Caco-2 (cell line): ENCODE measurements around the gene DLG2. TPM values are rescaled to one million over a fixed set of nuclear protein-coding genes. Genes with fewer than 3 reads are reported as not detected.

ENCODE experiments used
- BruUV-seq: library from RNA; stranded (reverse); fragments of 400-500 nt; replicated peaks from 2 replicates; lab custom pipeline; 2021; lab: Mats Ljungman, UMichigan
- CTCF ChIA-PET: fragments of 300-600 bp; sonication (Branson Sonifier 250); formaldehyde crosslinking; loops from one replicate; lab custom pipeline; 2022; ENCODE audit warnings: antibody characterized with exemption; lab: Charles Lee
- POLR2A ChIA-PET: fragments of 300-600 bp; sonication (Branson Sonifier 250); formaldehyde crosslinking; loops from one replicate; lab custom pipeline; 2022; ENCODE audit warnings: antibody characterized with exemption; lab: Charles Lee
- DNase-seq, 2 experiments: peaks; one replicate each; pipeline versions ENCODE4 v3.0.0 to v3.0.0-alpha.2; 2020 to 2022
- H3K27me3 ChIP-seq: replicated peaks from 2 replicates; pipeline ENCODE4 v1.6.0; 2011; ENCODE audit warnings: low read length; ENCODE audit not compliant: control insufficient read depth, insufficient read depth
- H3K36me3 ChIP-seq: 2 replicates; pipeline ENCODE4 v1.5.1; 2011; ENCODE audit warnings: low read length; ENCODE audit not compliant: control insufficient read depth, insufficient read depth
- H3K4me1 ChIP-seq: fragments of 250-450 bp; sonication (Bioruptor Pico); 2 replicates; pipeline ENCODE4 v1.5.1; 2020; ENCODE audit warnings: mild to moderate bottlenecking
- H3K4me3 ChIP-seq: 2 replicates; pipeline ENCODE4 v1.5.1; 2011; ENCODE audit warnings: low read depth, mild to moderate bottlenecking, control low read depth, low read length
- H3K9me3 ChIP-seq: fragments of 250-450 bp; sonication (Bioruptor Pico); 2 replicates; pipeline ENCODE4 v1.5.1; 2020; ENCODE audit warnings: mild to moderate bottlenecking, moderate library complexity
- H3K27ac Mint-ChIP-seq: one replicate; pipeline ENCODE4 v1.8.0; 2022; ENCODE audit warnings: mixed read lengths; ENCODE audit not compliant: unreplicated experiment
- H3K27me3 Mint-ChIP-seq: one replicate; pipeline ENCODE4 v1.8.0; 2022; ENCODE audit warnings: mixed read lengths; ENCODE audit not compliant: insufficient read depth, unreplicated experiment
- H3K36me3 Mint-ChIP-seq: one replicate; pipeline ENCODE4 v1.8.0; 2022; ENCODE audit warnings: mild to moderate bottlenecking, mixed read lengths; ENCODE audit not compliant: insufficient read depth, unreplicated experiment
- H3K4me1 Mint-ChIP-seq: one replicate; pipeline ENCODE4 v1.8.0; 2022; ENCODE audit warnings: low read depth, mixed read lengths; ENCODE audit not compliant: unreplicated experiment
- H3K4me3 Mint-ChIP-seq: one replicate; pipeline ENCODE4 v1.8.0; 2022; ENCODE audit warnings: mild to moderate bottlenecking, moderate library complexity, mixed read lengths; ENCODE audit not compliant: unreplicated experiment
- H3K9me3 Mint-ChIP-seq: one replicate; pipeline ENCODE4 v1.8.0; 2022; ENCODE audit warnings: mixed read lengths; ENCODE audit not compliant: unreplicated experiment
- CTCF ChIP-seq, 2 experiments: fragments of 200-600 bp in 1 of 2; IDR thresholded peaks; 1 replicate in 1 of 2; 2 replicates in 1 of 2; pipeline versions ENCODE4 v1.5.1 to v1.8.0; 2011 to 2022; ENCODE audit warnings: antibody characterized with exemption in 1 of 2, control low read depth in 1 of 2, inconsistent platforms in 1 of 2, low read depth in 1 of 2, low read length in 1 of 2, mild to moderate bottlenecking in 1 of 2, moderate library complexity in 1 of 2; ENCODE audit not compliant: insufficient read depth in 1 of 2, severe bottlenecking in 1 of 2, unreplicated experiment in 1 of 2
- intact Hi-C: fragments of 100-400 bp; cut with micrococcal nuclease; formaldehyde crosslinking; loops from one replicate; pipeline ENCODE4 v1.10.0; 2022; ENCODE audit not compliant: unreplicated experiment
- total RNA-seq: library from RNA; stranded (reverse); gene quantifications from 2 replicates; pipeline ENCODE4 v1.2.3, GENCODE V29; 2022

Gene DLG2
- total RNA-seq, 1 experiment from 2014 or later, result 21.6 TPM

- TF ChIP-seq CTCF (IDR thresholded peaks at IDR 0.05; ENCODE audit: insufficient read depth in 1 of 2, low read depth in 1 of 2, low read length in 1 of 2, severe bottlenecking in 1 of 2, unreplicated experiment in 1 of 2), result no peak
- H3K27me3 ChIP-seq, result no peaks in the 10 kb centered on the region
- H3K27ac Mint-ChIP-seq, result no peak overlapping the region
- H3K36me3 ChIP-seq, result no peaks in the 10 kb centered on the region
- intact Hi-C loops, result no loop called here
- DNase-seq, result no peak
- H3K4me3 Mint-ChIP-seq, result no peak overlapping the region
- H3K4me1 ChIP-seq, result peaks cover 31% of the 10 kb centered on the region
- no peaks in the 10 kb centered on the region for H3K27me3 Mint-ChIP-seq
- ChIA-PET CTCF (no interaction called here), POLR2A (interaction anchor here (0.6 kb wide), 1 partner anchor 16 kb away, joined by 3 read pairs; no protein-coding TSS in a partner anchor)
- H3K36me3 Mint-ChIP-seq, result no peaks in the 10 kb centered on the region
- H3K4me1 Mint-ChIP-seq, result peaks cover 25% of the 10 kb centered on the region
- no peaks in the 10 kb centered on the region for H3K9me3 ChIP-seq
- no TSS peak for BruUV-seq
- no peaks in the 10 kb centered on the region for H3K9me3 Mint-ChIP-seq
- H3K4me3 ChIP-seq, result no peak overlapping the region
Measured at GRCh38 chr11:83645561-83645960, 1981.6 kb downstream of the DLG2 start.

- Histone ChIP-seq H3K36me3 (no peaks in the 10 kb centered on the region), H3K4me3 (no peak overlapping the region), H3K9me3 (no peaks in the 10 kb centered on the region), H3K27me3 (no peaks in the 10 kb centered on the region), H3K4me1 (peaks cover 7% of the 10 kb centered on the region)
- Mint-ChIP-seq H3K4me3 (no peak overlapping the region), H3K4me1 (peaks cover 10% of the 10 kb centered on the region), H3K27me3 (no peaks in the 10 kb centered on the region), H3K36me3 (no peaks in the 10 kb centered on the region), H3K9me3 (no peaks in the 10 kb centered on the region), H3K27ac (no peak overlapping the region)
- ChIA-PET POLR2A (no interaction called here), CTCF (no interaction called here)
- intact Hi-C loops, result no loop called here
- DNase-seq, result no peak
- no peak for TF ChIP-seq CTCF (IDR thresholded peaks at IDR 0.05; ENCODE audit: insufficient read depth in 1 of 2, low read depth in 1 of 2, low read length in 1 of 2, severe bottlenecking in 1 of 2, unreplicated experiment in 1 of 2)
- BruUV-seq, result no TSS peak
Measured at GRCh38 chr11:83643115-83643514, 1984.0 kb downstream of the DLG2 start.

- 0 out of 2 replicates have a peak, but pooled peaks cover under 1% of the 10 kb centered on the region for H3K4me1 ChIP-seq
- Mint-ChIP-seq H3K27ac (no peak overlapping the region), H3K4me3 (no peak overlapping the region), H3K4me1 (peaks cover 6% of the 10 kb centered on the region), H3K9me3 (no peaks in the 10 kb centered on the region), H3K27me3 (no peaks in the 10 kb centered on the region), H3K36me3 (no peaks in the 10 kb centered on the region)
- CTCF ChIA-PET, result no interaction called here
- H3K9me3 ChIP-seq, result no peaks in the 10 kb centered on the region
- no peak overlapping the region for H3K4me3 ChIP-seq
- TF ChIP-seq CTCF (IDR thresholded peaks at IDR 0.05; ENCODE audit: insufficient read depth in 1 of 2, low read depth in 1 of 2, low read length in 1 of 2, severe bottlenecking in 1 of 2, unreplicated experiment in 1 of 2), result no peak
- no peaks in the 10 kb centered on the region for H3K27me3 ChIP-seq
- POLR2A ChIA-PET, result no interaction called here
- BruUV-seq, result no TSS peak
- intact Hi-C loops, result no loop called here
- DNase-seq, result no peak
- no peaks in the 10 kb centered on the region for H3K36me3 ChIP-seq
Measured at GRCh38 chr11:83642500-83642899, 1984.6 kb downstream of the DLG2 start.
